ENCODE data around the gene ITIH3.

DNA sequence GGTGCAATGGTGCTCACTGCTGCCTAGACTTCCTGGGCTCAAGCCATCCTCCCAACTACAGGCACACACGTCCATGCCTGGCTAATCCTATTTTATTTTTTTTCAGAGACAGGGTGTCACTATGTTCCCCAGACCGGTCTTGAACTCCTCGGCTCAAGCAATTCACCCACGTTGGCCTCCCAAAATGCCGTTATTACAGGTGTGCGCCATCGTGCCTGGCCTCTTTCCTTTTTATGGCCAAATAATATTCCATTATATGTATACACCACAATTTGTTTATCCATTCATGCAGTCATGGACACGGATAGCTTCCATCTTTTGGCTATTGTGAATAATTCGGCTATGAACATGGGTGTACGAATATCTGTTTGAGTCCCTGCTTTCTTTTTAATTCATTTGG is 22.9 kb upstream of the ITIH3 start:
- TF ChIP-seq GATA3 (IDR thresholded peaks at IDR 0.05; ENCODE audit: low read depth, low read length), result no peak
- no peak for TF ChIP-seq GATA2 (IDR thresholded peaks at IDR 0.05; ENCODE audit: low read depth, low read length)

Data from SH-SY5Y (cell line).